A673 (cell line): Measurements from ENCODE around the gene VANGL1.

Experiments used
- EZH2 ChIP-seq: fragments of 200-600 bp; sonication (generic); IDR thresholded peaks from 2 replicates; pipeline ENCODE4 v1.6.1; 2017; ENCODE audit warnings: borderline replicate concordance, low read depth, mild to moderate bottlenecking, mixed read lengths, antibody characterized with exemption, low read length; ENCODE audit not compliant: poor library complexity, severe bottlenecking
- TF ChIP-seq, protein P1 (sequence below): fragments of 300-800, 200-600 bp; sonication (generic); conservative IDR thresholded peaks from 2 replicates; pipeline ENCODE4 v1.5.1; 2017; ENCODE audit warnings: low read depth, mild to moderate bottlenecking, antibody characterized with exemption, low read length, moderate library complexity, mixed read lengths

- TF ChIP-seq, protein P1, sequence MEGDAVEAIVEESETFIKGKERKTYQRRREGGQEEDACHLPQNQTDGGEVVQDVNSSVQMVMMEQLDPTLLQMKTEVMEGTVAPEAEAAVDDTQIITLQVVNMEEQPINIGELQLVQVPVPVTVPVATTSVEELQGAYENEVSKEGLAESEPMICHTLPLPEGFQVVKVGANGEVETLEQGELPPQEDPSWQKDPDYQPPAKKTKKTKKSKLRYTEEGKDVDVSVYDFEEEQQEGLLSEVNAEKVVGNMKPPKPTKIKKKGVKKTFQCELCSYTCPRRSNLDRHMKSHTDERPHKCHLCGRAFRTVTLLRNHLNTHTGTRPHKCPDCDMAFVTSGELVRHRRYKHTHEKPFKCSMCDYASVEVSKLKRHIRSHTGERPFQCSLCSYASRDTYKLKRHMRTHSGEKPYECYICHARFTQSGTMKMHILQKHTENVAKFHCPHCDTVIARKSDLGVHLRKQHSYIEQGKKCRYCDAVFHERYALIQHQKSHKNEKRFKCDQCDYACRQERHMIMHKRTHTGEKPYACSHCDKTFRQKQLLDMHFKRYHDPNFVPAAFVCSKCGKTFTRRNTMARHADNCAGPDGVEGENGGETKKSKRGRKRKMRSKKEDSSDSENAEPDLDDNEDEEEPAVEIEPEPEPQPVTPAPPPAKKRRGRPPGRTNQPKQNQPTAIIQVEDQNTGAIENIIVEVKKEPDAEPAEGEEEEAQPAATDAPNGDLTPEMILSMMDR: no peak
- TF ChIP-seq EZH2: no peak
These were observed 71.3 kb downstream of the VANGL1 start for GRCh38 chr1:115712911-115713609.
